Epithelial cell of prostate (primary cell): Measurements from ENCODE around the gene EGLN1.
A peak's percentile ranks its signal among the peaks of the same experiment; 100 is the strongest.

Experiments used
- DNase-seq: peaks from one replicate; pipeline ENCODE4 v3.0.0-alpha.2; 2011; ENCODE audit warnings: low read depth, low spot score
- H3K27ac ChIP-seq: fragments of 450-650 bp; 2 replicates; pipeline ENCODE4 v1.5.1; 2017; ENCODE audit warnings: mild to moderate bottlenecking

Gene EGLN1

DNA sequence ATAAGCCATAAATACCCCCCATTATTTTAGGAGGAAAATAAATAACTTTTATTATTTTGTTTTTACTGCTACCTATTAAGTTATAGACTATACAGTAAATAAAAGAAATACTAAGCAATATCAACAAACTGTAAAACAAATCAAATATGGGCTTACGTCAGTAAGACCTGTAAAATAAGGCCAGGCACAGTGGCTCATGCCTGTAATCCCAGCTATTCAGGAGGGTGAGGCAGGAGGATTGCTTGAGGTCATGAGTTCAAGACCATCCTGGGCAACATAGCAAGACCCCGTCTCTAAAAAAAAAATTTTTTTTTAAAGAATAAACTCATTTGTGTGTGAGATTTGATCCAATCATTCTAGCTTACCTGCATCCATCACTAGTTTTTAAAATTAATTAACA is 17.8 kb downstream of the EGLN1 start:
- H3K27ac ChIP-seq = no peak overlapping the region
- no peak for DNase-seq

DNA sequence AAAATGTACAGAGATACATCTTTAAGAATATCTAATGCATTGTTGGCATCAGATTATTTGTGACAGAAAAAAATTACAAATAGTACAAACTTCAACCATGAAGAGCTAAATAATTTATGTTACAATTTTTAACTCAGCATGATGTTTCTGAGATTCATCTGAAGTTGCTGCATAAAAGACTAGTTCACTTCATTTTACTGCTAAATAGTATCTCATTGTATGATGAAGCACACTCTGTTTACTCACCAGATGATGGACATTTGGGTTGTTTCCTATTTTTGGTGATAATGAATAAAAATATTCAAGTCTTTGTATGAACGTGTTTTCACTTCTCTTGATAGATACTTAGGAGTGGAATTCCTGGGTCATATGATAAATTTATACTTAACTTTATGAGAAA is 20.6 kb downstream of the EGLN1 start:
- H3K27ac ChIP-seq = no peak overlapping the region
- DNase-seq = no peak

GRCh38 chr1:231397886-231398671 is 24.0 kb downstream of the EGLN1 start:
- DNase-seq = no peak
- H3K27ac ChIP-seq = no peak overlapping the region

- H3K27ac ChIP-seq = peak overlapping the region; percentile 82
- DNase-seq = no peak
Measured at GRCh38 chr1:231396643-231397042, 25.4 kb downstream of the EGLN1 start.

- no peak for DNase-seq
- peak overlapping the region; percentile 82 for H3K27ac ChIP-seq
Measured at GRCh38 chr1:231395998-231396390, 26.1 kb downstream of the EGLN1 start.

DNA sequence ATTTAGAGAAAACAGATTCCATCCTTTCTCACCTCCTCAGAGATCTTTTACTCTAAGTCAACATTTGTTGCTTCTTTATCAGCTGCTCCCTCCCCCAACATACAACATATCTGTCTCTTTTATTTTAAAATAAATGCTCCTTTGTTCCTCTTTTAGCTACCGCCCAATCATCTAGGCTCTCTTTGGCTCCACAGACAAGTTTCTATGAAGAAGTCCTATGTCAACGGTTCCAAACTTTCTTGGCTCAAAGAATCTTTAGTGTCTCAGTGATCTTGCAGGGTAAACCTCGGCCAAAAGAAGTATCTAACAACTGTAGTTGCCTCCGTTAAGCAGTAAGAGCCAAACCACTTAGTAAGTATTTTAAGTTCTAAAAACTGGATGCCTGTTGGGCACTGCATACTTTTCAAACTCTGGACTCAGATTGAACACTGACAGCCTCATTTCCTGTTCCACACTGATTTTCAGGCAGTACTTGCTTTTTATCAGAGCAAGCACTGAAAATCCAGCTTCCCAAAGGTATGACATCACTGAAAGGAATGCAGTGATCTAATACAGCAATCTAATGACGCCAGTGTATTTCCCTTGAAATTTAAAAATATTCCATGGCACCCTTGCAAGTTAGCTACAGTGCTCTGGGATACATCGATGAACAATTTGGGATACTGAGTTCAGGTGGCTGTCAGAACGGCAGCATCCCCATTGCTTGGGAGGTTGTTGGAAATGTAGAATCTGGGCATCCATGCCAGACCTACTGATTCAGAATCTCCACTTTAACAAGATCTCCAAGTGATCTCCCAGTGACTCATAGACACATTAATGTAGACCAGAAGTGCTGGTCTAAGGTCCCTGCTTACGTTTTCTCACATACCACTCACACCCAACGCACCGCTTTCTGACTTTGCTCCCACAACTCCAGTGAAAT is 26.8 kb downstream of the EGLN1 start:
- DNase-seq = peak; percentile 64
- H3K27ac ChIP-seq = peak overlapping the region; percentile 82

- DNase-seq = no peak
- no peak overlapping the region for H3K27ac ChIP-seq
Measured at GRCh38 chr1:231393668-231394067, 28.4 kb downstream of the EGLN1 start.

GRCh38 chr1:231392389-231393131 is 29.5 kb downstream of the EGLN1 start:
- DNase-seq = no peak

DNA sequence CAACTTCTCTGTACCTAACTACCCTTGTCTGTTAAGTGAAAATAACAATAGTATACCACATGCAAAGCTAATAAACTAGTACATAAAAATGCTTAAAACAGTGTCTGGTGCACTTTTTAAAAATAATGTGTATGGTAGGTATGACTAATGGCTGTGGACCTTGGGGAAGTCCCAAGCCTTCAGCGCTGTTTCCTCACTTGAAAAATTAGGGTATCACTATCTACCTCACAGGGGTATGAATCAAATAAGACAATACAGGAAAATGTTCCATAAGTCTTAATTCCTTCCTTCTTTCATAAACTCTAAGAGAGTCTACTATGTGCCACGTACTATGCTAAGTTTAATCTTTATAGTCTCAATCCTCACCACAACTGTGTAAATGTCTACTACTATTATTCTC is 32.0 kb downstream of the EGLN1 start:
- no peak for DNase-seq
- no peak overlapping the region for H3K27ac ChIP-seq

More at GRCh38 chr1:231392389-231393131, 29.5 kb downstream of the EGLN1 start:
- H3K27ac ChIP-seq = no peak overlapping the region

GRCh38 chr1:231387770-231388669 is 34.1 kb downstream of the EGLN1 start:
- peak overlapping the region; percentile 40 for H3K27ac ChIP-seq
- no peak for DNase-seq

DNA sequence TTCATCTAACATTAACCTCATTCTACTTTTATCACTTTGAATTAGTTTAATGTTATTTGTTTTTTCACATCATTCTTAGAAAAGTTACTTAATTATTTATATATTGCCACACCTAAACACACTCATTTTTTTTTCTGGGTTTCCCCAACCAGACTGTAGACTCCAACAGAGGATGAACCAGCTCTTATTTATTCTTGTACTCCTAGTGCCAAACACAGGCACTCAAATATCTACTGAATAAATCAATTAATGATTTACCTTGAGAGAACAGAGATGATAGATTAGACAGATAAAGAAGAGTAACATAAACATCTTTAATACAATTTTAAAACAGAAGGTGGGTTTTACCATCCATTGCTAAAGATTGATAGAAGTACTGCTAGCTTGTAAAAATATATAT is 35.6 kb downstream of the EGLN1 start:
- no peak for DNase-seq
- H3K27ac ChIP-seq = no peak overlapping the region

DNA sequence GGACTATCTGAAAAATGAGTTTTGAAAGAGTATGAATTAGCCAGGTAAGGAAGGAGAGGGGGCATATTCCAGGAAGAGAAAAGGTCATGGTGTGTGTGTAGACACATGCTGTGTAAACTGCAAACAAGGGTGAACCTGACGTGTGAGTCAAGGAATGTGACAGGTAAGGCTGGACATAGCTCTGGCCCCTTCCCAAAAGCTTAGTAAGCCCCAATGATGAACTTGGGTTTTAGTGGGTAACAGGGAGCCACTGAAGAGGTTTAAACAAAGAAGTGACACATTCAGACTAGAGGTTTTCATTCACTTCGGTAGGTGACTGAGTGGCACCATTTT is 36.7 kb downstream of the EGLN1 start:
- peak; percentile 69 for DNase-seq
- H3K27ac ChIP-seq = peak overlapping the region; percentile 14

DNA sequence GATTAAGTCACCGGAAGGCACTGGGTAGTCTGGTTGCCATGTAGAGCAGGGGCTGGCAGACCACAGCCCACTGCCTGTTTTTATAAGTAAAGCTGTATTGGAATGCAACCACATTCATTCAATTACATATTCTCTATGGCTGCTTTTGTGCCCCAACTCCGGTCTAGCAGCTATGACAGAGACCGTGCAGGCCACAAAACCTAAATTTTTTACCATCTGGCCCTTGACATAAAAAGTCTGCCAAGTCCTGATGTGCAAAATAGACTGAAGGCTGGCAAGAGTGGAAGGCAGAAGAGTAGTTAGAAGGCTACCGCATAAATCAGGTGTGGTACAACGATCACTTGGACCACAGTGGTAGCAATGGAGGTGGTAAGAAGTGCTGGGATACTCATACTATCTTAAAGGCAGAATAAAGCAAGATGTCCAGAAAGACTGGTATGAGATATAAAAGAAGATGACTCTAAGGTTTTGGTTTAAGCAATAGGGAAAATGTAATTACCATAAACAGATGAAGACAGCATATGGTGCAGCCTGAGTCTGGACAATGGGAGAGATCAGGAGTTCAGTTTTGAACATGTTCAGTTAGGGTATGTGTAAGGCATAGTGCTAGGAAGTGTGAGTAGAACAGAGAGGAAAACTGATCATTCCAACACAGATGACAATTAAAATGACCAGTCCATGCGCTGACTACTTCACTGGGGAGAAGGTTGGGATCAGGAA is 37.2 kb downstream of the EGLN1 start:
- peak overlapping the region; percentile 14 for H3K27ac ChIP-seq
- DNase-seq = no peak

DNA sequence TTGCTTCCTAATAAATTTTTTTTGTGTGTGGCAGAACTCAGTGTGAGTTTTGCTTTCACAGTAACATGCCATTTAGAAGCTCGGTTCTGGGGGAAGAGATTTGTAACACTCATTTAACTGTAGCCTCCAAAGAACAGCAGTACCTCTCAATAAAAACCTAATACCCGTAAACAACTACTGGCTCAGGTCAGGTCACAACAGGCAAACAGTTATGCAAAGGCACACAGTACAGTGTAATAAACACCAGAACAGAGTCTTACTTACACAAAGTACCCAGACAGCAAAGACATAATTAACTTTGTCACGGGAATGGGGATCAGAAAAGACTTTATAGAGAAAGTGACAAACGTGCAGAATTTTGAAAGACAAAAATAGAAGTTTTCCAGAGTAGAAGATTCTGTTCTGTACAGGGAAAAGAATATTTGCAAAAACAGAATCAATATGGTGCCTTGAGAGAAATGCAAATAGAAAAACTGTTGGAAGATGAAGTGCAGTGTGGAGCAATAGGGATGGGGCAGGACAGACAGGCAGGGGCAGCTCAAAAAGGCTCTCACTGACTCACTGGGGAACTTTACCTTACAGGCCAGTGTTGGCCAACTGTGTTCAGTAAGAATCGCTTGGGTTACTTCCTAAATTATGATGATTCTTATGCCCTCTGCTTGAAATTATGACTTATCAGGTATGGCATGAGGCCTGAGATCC is 38.8 kb downstream of the EGLN1 start:
- H3K27ac ChIP-seq = peak overlapping the region; percentile 30
- no peak for DNase-seq

DNA sequence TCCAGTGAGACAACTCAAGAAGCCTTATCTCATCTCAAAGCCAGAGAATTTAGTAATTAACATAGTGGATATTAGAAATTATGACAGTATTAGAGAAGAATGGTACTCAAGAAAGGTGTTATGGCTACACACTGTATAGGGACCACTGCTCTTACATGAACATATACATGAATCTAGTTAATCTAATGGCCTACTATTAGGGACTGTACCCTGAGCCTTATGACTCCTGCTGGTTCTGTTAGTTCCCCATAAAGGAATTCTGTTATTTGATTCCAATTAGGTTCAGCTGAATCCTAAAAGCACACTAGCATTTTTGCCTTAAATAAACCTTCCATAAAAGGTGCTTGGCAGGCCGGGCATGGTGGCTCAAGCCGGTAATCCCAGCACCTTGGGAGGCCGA is 39.7 kb downstream of the EGLN1 start:
- no peak overlapping the region for H3K27ac ChIP-seq
- DNase-seq = no peak

DNA sequence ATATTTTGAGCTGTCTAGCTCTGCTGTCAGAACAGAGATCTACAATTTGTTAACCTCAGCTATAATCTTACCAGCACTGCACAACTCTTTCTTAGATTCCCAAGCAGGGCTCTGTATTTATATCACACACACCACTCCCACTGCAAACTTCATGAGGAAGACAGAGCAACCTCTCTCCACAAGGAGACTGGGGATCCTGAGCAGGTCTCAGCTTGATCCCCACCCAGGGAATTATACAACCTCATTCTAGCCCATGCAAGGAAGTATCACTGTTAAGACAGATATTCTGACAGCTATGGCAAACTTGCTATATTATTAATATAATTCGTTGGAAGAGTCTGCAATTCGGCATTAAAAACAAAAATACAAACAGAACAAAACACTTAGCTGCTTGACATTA is 40.4 kb downstream of the EGLN1 start:
- DNase-seq = no peak
- H3K27ac ChIP-seq = no peak overlapping the region

DNA sequence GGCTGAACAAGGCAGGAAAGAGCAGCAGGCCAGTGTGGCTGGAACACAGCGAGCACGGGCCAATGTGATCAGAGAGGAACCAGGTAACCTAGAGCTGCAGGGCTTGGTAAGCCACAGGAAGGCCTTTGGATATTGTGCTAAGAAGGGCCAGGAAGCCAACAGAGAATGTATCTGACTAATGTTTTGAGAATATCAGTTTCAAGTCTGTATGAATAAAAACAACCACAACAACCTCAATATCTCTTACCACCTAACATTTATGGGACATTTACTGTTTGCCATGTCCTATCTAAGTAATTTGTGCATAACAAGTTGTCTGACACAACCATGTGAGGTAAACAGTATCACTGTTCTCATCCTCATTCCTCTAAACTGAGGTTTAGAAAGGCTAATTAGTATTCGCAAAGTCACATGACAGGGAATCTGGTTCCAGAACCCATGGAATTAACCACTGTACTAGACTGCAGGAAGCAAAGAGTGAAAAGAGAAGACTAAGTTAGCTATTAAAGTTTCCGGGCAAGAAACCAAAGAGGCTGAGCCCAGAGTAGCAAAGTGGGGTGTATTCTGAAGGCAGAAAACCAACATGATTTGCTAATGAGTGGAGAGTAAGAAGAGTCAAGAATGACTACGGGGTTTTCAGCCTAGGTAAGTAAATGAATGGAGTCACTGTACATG is 45.1 kb downstream of the EGLN1 start:
- no peak for DNase-seq
- no peak overlapping the region for H3K27ac ChIP-seq

- H3K27ac ChIP-seq = no peak overlapping the region
- DNase-seq = no peak
Measured at GRCh38 chr1:231376101-231376500, 46.0 kb downstream of the EGLN1 start.
